Measurements from ENCODE around the gene ZFAND3.

- TF ChIP-seq CTCF (IDR thresholded peaks at IDR 0.05) (no peak), EP300 (IDR thresholded peaks at IDR 0.05) (no peak), POLR2A (IDR thresholded peaks at IDR 0.05) (no peak), POLR2AphosphoS5 (IDR thresholded peaks at IDR 0.05) (no peak)
Measured at GRCh38 chr6:38051819-38052434, 232.4 kb downstream of the ZFAND3 start.

Measured in upper lobe of left lung (tissue), 4 donors.